T-helper 17 cell (primary cell): ENCODE results near the gene UNC79. TPM values are rescaled to one million over a fixed set of nuclear protein-coding genes. Genes with fewer than 3 reads are reported as not detected.
"Not testable (repeated sequence)": the region's sequence is repeated elsewhere in the genome, so short reads cannot be mapped to it uniquely, and the experiment has no call there.

ENCODE experiments used
- ATAC-seq: fragments of 150-1000 bp; cut with Tn5 transposase; 2 replicates; pipeline ENCODE4 v1.10.0; 2021; ENCODE audit warnings: mild to moderate bottlenecking, moderate library complexity
- DNase-seq, 3 donors: peaks; one replicate each; pipeline versions ENCODE4 v3.0.0 to v3.0.0-alpha.2; 2020 to 2021
- H3K9me3 ChIP-seq: one replicate; pipeline ENCODE4 v1.7.0; 2013; ENCODE audit warnings: low read length, mild to moderate bottlenecking; ENCODE audit not compliant: control insufficient read depth, poor library complexity, severe bottlenecking
- H3K27ac Mint-ChIP-seq: one replicate; pipeline ENCODE4 v1.8.0; 2022; ENCODE audit warnings: mild to moderate bottlenecking, moderate library complexity, mixed read lengths
- H3K27me3 Mint-ChIP-seq: one replicate; pipeline ENCODE4 v1.8.0; 2022; ENCODE audit warnings: mixed read lengths
- H3K36me3 Mint-ChIP-seq: one replicate; pipeline ENCODE4 v1.8.0; 2022; ENCODE audit warnings: low read depth, mixed read lengths
- H3K4me1 Mint-ChIP-seq: one replicate; pipeline ENCODE4 v1.8.0; 2022; ENCODE audit warnings: mild to moderate bottlenecking, mixed read lengths
- H3K4me3 Mint-ChIP-seq: one replicate; pipeline ENCODE4 v1.8.0; 2022; ENCODE audit warnings: mild to moderate bottlenecking, moderate library complexity, mixed read lengths
- total RNA-seq, 4 donors: library from RNA in 2 of 4; stranded (reverse) in 2 of 4; gene quantifications; one replicate each; pipeline ENCODE4 v1.2.3 and lab custom pipeline; 2022 to 2026

The UNC79 gene
- not detected for total RNA-seq
- 0 to 0.23 reads per million in 2 donors for total RNA-seq (lab: John Stamatoyannopoulos, UW)

DNA sequence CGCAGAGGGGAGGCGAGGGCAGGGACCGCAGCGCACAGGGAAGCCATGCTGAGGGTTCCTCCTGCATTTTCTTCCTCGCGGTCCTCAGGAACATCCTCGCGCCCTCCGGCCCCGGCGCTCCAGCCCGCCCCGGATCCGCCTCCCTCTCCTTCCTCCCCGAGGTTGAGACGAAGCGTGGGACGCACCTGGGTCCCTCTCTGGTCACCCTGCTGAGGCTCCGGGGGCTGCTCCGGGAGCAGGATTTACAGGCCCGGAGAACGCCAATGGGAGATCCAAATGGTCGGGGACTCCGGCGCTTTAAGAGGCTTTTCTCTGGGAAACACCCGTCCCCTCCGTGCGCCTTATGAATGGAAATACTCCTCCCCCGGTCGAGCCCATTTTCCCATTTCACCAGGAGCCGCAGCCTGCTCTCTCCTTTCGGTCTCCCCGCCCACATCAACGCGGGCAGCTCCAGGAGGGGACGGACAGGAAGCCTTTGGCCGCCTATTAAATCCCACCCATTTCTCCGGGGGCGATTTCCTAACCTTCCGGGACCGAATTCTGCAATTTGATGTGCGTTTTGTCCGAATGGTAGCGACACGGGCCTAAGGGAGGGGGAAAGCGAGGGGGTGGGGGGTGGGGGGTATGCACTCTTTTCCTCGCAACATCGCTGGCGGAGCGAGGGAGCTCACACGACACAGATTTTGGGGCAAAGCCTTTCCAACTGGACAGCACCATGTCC is at the start of gene UNC79:
UNC79 (plus strand) TSS at position 625 of the 721 bp plus-strand sequence; CDS start at position 716, 91 bp downstream.
- Mint-ChIP-seq H3K4me1 (no peaks in the 10 kb centered on the region), H3K27me3 (peaks cover 29% of the 10 kb centered on the region), H3K4me3 (no peak within 1 kb of the TSS)

DNA sequence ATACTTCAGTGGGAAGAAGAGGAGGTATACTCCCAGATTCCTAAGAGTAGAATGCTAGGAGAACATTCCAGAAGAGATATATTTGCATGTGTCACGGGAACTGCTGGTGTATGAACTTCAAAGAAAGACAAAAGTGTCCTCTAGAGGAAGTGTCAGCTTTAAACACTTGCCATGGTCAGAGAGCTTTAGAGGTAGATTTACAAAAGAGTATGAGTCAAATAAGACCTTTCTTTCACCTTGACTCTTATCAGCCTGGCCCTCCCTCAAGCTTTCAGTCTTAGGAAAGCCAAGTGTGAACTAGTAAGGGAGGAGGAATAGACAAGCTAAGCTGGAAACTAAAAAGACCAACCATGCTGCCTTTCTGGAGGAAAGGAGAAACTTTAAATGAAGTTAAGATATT is 49.1 kb upstream of the UNC79 start:
- H3K36me3 Mint-ChIP-seq: no peaks in the 10 kb centered on the region
- peaks cover 22% of the 10 kb centered on the region for H3K27me3 Mint-ChIP-seq

More for the DNA sequence above, at the start of gene UNC79:
- ATAC-seq (no peak), DNase-seq (no peak)
- H3K36me3 Mint-ChIP-seq: no peaks in the 10 kb centered on the region
- H3K27ac Mint-ChIP-seq: no peak within 1 kb of the TSS
- no peaks in the 10 kb centered on the region for H3K9me3 ChIP-seq

DNA sequence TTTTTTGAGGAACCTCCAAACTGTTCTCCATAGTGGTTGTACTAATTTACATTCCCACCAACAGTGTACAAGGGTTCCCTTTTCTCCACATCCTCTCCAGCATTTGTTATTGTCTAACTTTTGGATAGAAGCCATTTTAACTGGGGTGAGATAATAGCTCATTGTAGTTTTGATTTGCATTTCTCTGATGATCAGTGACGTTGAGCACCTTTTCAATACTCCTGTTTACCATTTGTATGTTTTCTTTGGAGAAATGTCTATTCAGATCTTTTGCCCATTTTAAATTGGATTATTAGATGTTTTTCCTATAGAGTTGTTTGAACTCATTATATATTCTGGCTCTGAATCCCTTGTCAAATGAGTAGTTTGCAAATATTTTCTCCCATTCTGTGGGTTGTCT is 46.5 kb upstream of the UNC79 start:
- not testable (repeated sequence) for H3K36me3 Mint-ChIP-seq, H3K9me3 ChIP-seq, DNase-seq, H3K4me1 Mint-ChIP-seq, H3K27ac Mint-ChIP-seq, ATAC-seq
- H3K27me3 Mint-ChIP-seq: peaks cover 35% of the 10 kb centered on the region
- peak overlapping the region; percentile 2 for H3K4me3 Mint-ChIP-seq

More for the DNA sequence above, 49.1 kb upstream of the UNC79 start:
- H3K9me3 ChIP-seq: peaks cover 5% of the 10 kb centered on the region
- Mint-ChIP-seq H3K4me3 (no peak overlapping the region), H3K27ac (no peak overlapping the region), H3K4me1 (no peaks in the 10 kb centered on the region)
- no peak for ATAC-seq
- no peak for DNase-seq

DNA sequence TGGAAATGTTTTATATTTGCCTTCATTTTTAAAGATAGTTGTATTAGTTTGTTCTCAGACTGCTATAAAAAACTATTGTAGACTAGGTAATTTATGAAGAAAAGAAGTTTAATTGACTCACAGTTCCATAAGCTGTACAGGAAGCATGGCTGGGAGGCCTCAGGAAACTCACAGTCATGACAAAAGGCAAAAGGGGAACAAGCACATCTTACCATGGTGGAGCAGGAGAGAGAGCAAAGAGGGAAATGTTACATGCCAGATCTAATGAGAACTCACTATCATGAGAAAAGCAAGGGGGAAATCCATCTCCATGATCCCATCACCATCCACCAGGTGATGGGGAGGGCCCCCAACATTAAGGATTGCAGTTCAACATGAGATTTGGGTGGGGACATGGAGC is 35.5 kb upstream of the UNC79 start:
- H3K9me3 ChIP-seq: no peaks in the 10 kb centered on the region
- Mint-ChIP-seq H3K4me3 (no peak overlapping the region), H3K4me1 (no peaks in the 10 kb centered on the region), H3K27ac (no peak overlapping the region), H3K27me3 (peaks cover 11% of the 10 kb centered on the region), H3K36me3 (no peaks in the 10 kb centered on the region)
- DNase-seq (no peak), ATAC-seq (no peak)

DNA sequence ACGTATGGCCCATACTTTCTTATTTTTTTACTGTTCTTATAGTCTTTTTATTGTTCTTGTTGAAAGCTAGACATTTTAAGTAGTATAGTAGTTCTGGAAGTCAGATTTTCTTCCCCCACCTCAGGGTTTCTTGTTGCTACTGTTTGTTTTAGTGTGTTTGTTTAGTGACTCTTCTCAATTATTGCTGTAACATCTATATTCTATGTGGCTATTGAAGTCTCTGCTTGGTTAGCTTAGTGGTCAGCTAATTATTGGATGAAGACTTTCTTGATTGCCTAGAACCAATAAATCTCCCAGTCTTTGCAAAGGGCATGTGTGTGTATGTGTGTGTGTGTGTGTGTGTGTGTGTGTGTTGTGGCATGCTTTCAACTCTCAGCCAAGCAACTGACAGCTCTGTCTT is 34.3 kb upstream of the UNC79 start:
- no peak overlapping the region for H3K27ac Mint-ChIP-seq
- no peak overlapping the region for H3K4me3 Mint-ChIP-seq
- no peaks in the 10 kb centered on the region for H3K9me3 ChIP-seq

DNA sequence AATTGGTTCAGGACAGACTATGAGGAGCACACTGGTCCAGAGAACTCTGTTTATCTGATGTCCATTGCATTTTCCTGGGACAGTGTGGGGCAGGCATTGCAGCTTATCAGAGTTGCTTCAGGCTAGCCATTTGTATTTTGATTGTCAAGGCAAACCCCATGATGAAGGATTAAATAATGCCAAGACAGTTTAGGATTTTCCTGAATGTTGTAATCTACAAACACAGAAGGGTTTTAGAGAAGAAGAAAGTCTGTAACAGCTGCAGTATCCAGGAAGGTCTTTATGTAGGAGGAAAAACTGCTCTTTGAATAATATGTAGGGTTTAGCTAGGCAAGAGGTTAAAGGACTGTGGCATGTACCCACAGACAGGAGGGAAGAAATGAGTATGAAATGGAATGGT is 32.2 kb upstream of the UNC79 start:
- DNase-seq: no peak
- Mint-ChIP-seq H3K36me3 (no peaks in the 10 kb centered on the region), H3K27me3 (peaks cover 25% of the 10 kb centered on the region), H3K4me1 (no peaks in the 10 kb centered on the region), H3K27ac (no peak overlapping the region), H3K4me3 (no peak overlapping the region)
- ATAC-seq: no peak
- H3K9me3 ChIP-seq: no peaks in the 10 kb centered on the region

More for the DNA sequence above, 34.3 kb upstream of the UNC79 start:
- Mint-ChIP-seq H3K4me1 (no peaks in the 10 kb centered on the region), H3K27me3 (peaks cover 21% of the 10 kb centered on the region), H3K36me3 (no peaks in the 10 kb centered on the region)
- DNase-seq (no peak), ATAC-seq (no peak)

DNA sequence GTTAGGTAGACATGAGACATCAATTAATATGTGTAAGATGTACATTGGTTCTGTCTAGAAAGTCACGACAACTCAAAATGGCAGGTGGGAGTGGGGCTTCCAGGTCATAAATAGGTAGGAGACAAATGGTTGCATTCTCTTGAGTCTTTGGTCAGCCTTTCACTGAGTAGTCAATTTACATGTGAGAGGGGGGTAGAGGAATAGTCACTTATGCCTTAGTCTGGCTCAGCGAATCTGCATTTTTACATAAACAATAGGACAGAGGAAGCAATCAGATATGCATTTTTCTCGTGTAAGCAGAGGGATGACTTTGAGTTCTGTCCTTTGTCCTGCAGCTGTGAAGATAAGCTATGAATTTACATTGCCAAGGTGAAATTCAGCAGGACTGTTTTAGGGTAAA is 27.8 kb upstream of the UNC79 start:
- Mint-ChIP-seq H3K36me3 (no peaks in the 10 kb centered on the region), H3K4me3 (no peak overlapping the region)
- no peak for ATAC-seq

DNA sequence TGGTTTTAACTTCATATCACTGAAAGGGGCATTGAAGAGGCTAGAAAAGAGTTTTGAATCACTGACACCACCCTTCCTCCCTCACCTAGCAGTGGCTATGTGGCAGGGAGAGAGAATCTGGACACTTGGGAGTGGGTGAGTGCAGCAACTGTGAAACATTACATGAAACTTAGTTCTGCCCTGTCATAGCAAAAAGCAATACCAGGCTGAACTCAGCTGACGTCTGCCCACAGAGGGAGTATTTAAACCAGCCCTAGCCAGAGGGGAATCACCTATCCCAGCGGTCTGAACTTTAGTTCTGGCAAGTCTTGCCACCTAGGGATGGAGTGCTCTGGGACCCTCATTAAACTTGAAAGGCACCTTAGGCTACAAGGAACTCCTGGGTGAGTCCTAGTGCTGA is 20.7 kb upstream of the UNC79 start:
- H3K36me3 Mint-ChIP-seq: no peaks in the 10 kb centered on the region
- no peaks in the 10 kb centered on the region for H3K9me3 ChIP-seq
- H3K4me3 Mint-ChIP-seq: no peak overlapping the region
- ATAC-seq (no peak), DNase-seq (no peak)
- H3K27me3 Mint-ChIP-seq: peaks cover 4% of the 10 kb centered on the region
- H3K4me1 Mint-ChIP-seq: no peaks in the 10 kb centered on the region
- no peak overlapping the region for H3K27ac Mint-ChIP-seq

More for the DNA sequence above, 27.8 kb upstream of the UNC79 start:
- Mint-ChIP-seq H3K27ac (no peak overlapping the region), H3K27me3 (peaks cover 26% of the 10 kb centered on the region), H3K4me1 (no peaks in the 10 kb centered on the region)
- H3K9me3 ChIP-seq: no peaks in the 10 kb centered on the region
- no peak for DNase-seq

DNA sequence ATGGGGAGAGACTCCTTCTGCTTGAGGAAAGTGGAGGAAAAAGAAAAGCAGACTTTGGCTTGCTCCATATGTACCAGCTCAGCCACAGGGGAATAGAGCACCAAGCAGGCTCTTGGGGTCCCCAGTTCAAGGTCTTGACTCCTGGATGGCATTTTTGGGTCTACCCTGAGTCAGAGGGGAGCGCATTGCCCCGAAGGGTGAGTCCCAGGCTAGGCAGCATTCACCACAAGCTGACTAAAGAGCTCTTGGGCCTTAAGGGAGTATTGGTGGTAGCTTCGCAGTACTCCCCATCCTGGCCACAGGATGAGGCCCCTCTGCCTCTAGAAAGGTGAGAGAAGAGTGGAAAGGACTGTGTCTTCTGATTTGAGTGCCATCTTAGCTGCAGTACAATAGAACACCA is 19.8 kb upstream of the UNC79 start:
- H3K9me3 ChIP-seq: no peaks in the 10 kb centered on the region
- Mint-ChIP-seq H3K36me3 (no peaks in the 10 kb centered on the region), H3K4me1 (no peaks in the 10 kb centered on the region), H3K27ac (no peak overlapping the region), H3K4me3 (no peak overlapping the region), H3K27me3 (peaks cover 4% of the 10 kb centered on the region)
- DNase-seq (no peak), ATAC-seq (no peak)

DNA sequence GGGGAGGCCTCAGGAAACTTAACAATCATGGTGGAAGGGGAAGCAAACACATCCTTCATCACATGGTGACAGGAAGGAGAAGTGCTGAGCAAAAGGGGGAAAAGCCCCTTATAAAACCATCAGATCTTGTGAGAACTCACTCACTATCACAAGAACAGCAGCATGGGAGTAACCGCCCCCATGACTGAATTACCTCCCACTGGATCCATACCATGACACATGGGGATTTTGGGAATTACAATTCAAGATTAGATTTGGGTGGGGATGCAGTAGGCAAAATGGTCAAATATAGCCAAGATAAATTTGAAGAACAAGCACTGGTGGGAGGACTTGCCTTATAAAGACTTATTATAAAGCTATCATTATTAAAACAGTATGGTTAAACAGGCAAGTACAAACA is 5.6 kb upstream of the UNC79 start:
- H3K4me3 Mint-ChIP-seq, H3K9me3 ChIP-seq, H3K4me1 Mint-ChIP-seq, H3K27me3 Mint-ChIP-seq, H3K27ac Mint-ChIP-seq, DNase-seq, H3K36me3 Mint-ChIP-seq, ATAC-seq: not testable (repeated sequence)

DNA sequence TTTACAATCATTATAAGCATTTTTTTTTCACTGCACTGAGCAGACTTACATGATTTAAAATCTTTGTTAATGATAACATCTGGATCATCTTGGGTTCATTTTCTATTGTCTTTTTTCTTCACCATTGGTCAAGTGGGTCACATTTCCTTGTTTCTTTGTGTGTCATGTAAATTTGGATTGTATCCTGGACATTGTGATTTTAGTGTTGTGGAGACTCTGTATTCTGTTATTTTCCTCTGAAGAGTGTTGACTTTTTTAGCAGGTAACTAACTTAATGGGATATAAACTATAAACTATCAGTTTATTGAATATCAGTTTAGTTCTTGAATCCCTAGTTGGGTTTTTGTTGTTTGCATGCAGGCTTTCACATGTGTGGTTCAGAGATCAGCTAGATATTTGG is 4.0 kb upstream of the UNC79 start:
- Mint-ChIP-seq H3K4me3 (no peak overlapping the region), H3K27ac (no peak overlapping the region), H3K27me3 (peaks cover 9% of the 10 kb centered on the region), H3K4me1 (no peaks in the 10 kb centered on the region), H3K36me3 (no peaks in the 10 kb centered on the region)
- DNase-seq (no peak), ATAC-seq (no peak)
- H3K9me3 ChIP-seq: no peaks in the 10 kb centered on the region

DNA sequence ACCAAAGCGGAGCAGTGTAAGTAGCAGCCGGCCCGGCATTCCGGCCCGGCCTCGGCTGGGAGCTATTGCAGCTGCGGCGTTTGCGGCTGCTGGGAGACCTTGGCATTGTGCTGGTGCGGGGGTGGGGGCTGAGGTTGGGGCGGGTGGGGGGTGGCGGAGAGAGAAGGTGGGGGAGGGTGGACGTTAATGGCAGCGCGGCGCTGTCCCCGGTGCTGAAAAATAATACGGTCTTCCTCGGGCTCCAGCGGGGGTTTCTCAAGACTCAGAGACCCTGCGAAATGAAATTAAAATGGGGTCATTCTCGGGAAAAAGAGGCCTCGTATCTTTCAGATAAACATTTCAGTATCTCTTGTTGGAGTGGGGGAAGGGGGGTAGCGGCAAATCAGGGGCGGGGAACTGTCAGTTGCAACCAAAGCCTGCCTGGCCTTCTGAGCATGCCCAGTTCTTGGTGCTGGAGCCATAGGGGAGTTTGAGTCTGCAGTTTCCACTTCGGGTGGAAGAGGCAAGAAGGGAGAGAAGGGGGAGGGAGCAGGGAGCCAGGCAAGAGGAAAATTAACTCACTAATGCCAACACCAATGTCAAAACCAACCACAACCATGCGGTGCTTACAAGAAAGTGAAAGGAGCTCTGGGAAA is 414 bp downstream of the UNC79 start:
- peaks cover 29% of the 10 kb centered on the region for H3K27me3 Mint-ChIP-seq
- no peak overlapping the region for H3K4me3 Mint-ChIP-seq
- DNase-seq (no peak), ATAC-seq (no peak)
- H3K27ac Mint-ChIP-seq: no peak overlapping the region
- H3K9me3 ChIP-seq: no peaks in the 10 kb centered on the region
- no peaks in the 10 kb centered on the region for H3K4me1 Mint-ChIP-seq
- H3K36me3 Mint-ChIP-seq: no peaks in the 10 kb centered on the region

DNA sequence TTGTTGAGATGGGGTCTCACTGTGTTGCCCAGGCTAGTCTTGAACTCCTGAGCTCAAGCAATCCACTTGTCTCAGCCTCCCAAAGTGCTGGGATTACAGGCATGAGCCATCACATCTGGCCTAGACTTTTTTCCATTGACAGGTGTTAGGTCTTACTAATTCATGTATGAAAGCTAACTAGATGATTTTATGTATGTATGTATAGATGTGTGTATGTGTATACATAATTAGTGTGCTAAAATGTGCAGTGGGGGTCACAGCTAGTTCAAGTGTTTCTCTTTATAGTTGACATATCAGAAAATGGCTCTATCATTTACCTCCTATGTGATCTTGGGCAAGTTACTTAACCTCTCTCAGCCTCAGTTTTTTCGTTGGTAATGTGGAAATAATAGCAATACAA is 23.5 kb downstream of the UNC79 start:
- ATAC-seq: no peak
- H3K27me3 Mint-ChIP-seq: peaks cover 37% of the 10 kb centered on the region
- H3K4me3 Mint-ChIP-seq: no peak overlapping the region
- H3K36me3 Mint-ChIP-seq: no peaks in the 10 kb centered on the region
- no peaks in the 10 kb centered on the region for H3K9me3 ChIP-seq
- no peaks in the 10 kb centered on the region for H3K4me1 Mint-ChIP-seq
- no peak overlapping the region for H3K27ac Mint-ChIP-seq
- DNase-seq: no peak

DNA sequence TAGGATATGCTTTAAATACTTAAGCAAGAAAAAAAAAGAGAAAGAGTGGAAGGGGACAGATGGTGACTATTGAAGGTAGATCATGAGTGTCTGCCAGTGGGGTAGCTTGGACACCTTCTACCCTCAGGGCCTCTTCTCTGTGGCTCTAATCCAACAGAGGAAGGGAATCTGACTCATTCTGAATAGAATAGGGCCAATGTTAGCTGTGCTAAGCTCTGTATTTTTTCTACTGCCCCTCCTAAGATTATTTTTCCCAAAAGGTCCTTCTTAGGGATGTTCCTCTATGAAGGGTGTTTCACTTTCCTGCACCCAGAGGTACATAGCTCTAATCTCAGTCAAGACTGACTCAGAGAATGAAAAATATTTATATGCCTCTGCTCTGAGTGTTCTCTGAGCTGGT is 25.6 kb downstream of the UNC79 start:
- H3K27me3 Mint-ChIP-seq: peaks cover 29% of the 10 kb centered on the region
- no peak for DNase-seq
- no peak overlapping the region for H3K4me3 Mint-ChIP-seq
- no peak for ATAC-seq
- H3K4me1 Mint-ChIP-seq: no peaks in the 10 kb centered on the region
- no peak overlapping the region for H3K27ac Mint-ChIP-seq
- no peaks in the 10 kb centered on the region for H3K9me3 ChIP-seq
- H3K36me3 Mint-ChIP-seq: no peaks in the 10 kb centered on the region
